H1 (cell line): ENCODE results near the gene IER3IP1. TPM values are rescaled to one million over a fixed set of nuclear protein-coding genes. Genes with fewer than 3 reads are reported as not detected.

Source experiments
- CTCF ChIA-PET: fragments of 300-600 bp; sonication (Branson Sonifier 250); formaldehyde crosslinking; loops from one replicate; lab custom pipeline; 2021; ENCODE audit not compliant: partially characterized antibody; lab: Charles Lee
- POLR2A ChIA-PET: fragments of 300-600 bp; sonication (Branson Sonifier 250); formaldehyde crosslinking; loops from one replicate; lab custom pipeline; 2021; ENCODE audit warnings: inconsistent platforms; ENCODE audit not compliant: partially characterized antibody; lab: Charles Lee
- DNase-seq, 2 experiments: peaks; one replicate each; pipeline versions ENCODE4 v3.0.0 to v3.0.0-alpha.2; 2010 to 2022; ENCODE audit warnings: low spot score in 2 of 2, low read depth in 1 of 2, mixed read lengths in 1 of 2
- FAIRE-seq: peaks from 2 replicates; lab custom pipeline; 2011; peaks lifted over from hg19 to GRCh38; lab: Jason Lieb, UNC
- H2AFZ ChIP-seq: 2 replicates; pipeline ENCODE4 v1.8.1; 2012; ENCODE audit warnings: low read length, inconsistent platforms
- H2AK5ac ChIP-seq: 2 replicates; pipeline ENCODE4 v1.6.1; 2013; ENCODE audit warnings: low read depth, low read length
- H2BK120ac ChIP-seq: replicated peaks from 2 replicates; pipeline ENCODE3; 2013; ENCODE audit warnings: low read depth, low read length, inconsistent platforms
- H2BK12ac ChIP-seq: 2 replicates; pipeline ENCODE4 v1.6.1; 2013; ENCODE audit warnings: low read depth, low read length
- H2BK15ac ChIP-seq: 2 replicates; pipeline ENCODE4 v1.6.1; 2013; ENCODE audit warnings: low read length
- H2BK20ac ChIP-seq: 2 replicates; pipeline ENCODE4 v1.6.1; 2013; ENCODE audit warnings: low read length
- H2BK5ac ChIP-seq: 2 replicates; pipeline ENCODE4 v1.6.1; 2013; ENCODE audit warnings: low read depth, low read length
- H3K14ac ChIP-seq: 2 replicates; pipeline ENCODE4 v1.6.1; 2013; ENCODE audit warnings: inconsistent platforms; ENCODE audit not compliant: insufficient read length
- H3K18ac ChIP-seq: 2 replicates; pipeline ENCODE4 v1.6.1; 2013; ENCODE audit warnings: low read length; ENCODE audit errors: extremely low read depth
- H3K23ac ChIP-seq: 2 replicates; pipeline ENCODE4 v1.6.1; 2013; ENCODE audit warnings: inconsistent platforms; ENCODE audit not compliant: insufficient read length
- H3K23me2 ChIP-seq: 2 replicates; pipeline ENCODE4 v1.6.1; 2013; ENCODE audit warnings: low read depth, low read length
- H3K27ac ChIP-seq: 2 replicates; pipeline ENCODE4 v1.6.1; 2011; ENCODE audit warnings: low read depth, low read length, inconsistent platforms
- H3K27me3 ChIP-seq, 4 experiments: replicated peaks in 1 of 4; 1 replicate in 1 of 4; 2 replicates in 3 of 4; pipeline versions ENCODE4 v1.6.1 to v1.8.1; 2011 to 2013; ENCODE audit warnings: low read length in 3 of 4, mild to moderate bottlenecking in 3 of 4, inconsistent platforms in 2 of 4, mixed read lengths in 2 of 4, moderate library complexity in 1 of 4; ENCODE audit not compliant: control insufficient read depth in 3 of 4, insufficient read depth in 3 of 4; ENCODE audit errors: extremely low read depth in 1 of 4
- H3K36me3 ChIP-seq, 4 experiments: 2 replicates each; pipeline versions ENCODE4 v1.6.1 to v1.8.1; 2011 to 2013; ENCODE audit warnings: mild to moderate bottlenecking in 4 of 4, low read length in 3 of 4, moderate library complexity in 2 of 4, control low read depth in 1 of 4, inconsistent platforms in 1 of 4; ENCODE audit not compliant: insufficient read depth in 4 of 4, control insufficient read depth in 2 of 4
- H3K4ac ChIP-seq: replicated peaks from 2 replicates; pipeline ENCODE3; 2013; ENCODE audit warnings: low read length, low read depth, mixed read lengths, inconsistent platforms; ENCODE audit not compliant: insufficient read length
- H3K4me1 ChIP-seq, 4 experiments: replicated peaks in 1 of 4; 1 replicate in 1 of 4; 2 replicates in 3 of 4; pipeline versions ENCODE4 v1.6.1 to v1.8.1; 2011 to 2013; ENCODE audit warnings: low read length in 3 of 4, inconsistent platforms in 2 of 4, mixed read lengths in 1 of 4; ENCODE audit not compliant: insufficient read depth in 4 of 4, control insufficient read depth in 3 of 4
- H3K4me2 ChIP-seq, 2 experiments: 2 replicates each; pipeline versions ENCODE4 v1.6.1 to v1.8.1; 2011 to 2013; ENCODE audit warnings: low read depth in 2 of 2, low read length in 2 of 2, control low read depth in 1 of 2, inconsistent platforms in 1 of 2, mild to moderate bottlenecking in 1 of 2; ENCODE audit not compliant: insufficient read depth in 1 of 2
- H3K4me3 ChIP-seq, 4 experiments: fragments of 200-600, 300-600 bp in 1 of 4; sonication (generic), shearing (Covaris generic), sonication (Bioruptor Twin) in 1 of 4; 2 replicates each; pipeline versions ENCODE4 v1.5.1 to v1.8.1; 2011 to 2016; ENCODE audit warnings: low read length in 4 of 4, low read depth in 3 of 4, control low read depth in 2 of 4, inconsistent platforms in 2 of 4, mild to moderate bottlenecking in 2 of 4, mixed read lengths in 1 of 4, moderate library complexity in 1 of 4; ENCODE audit not compliant: insufficient read depth in 2 of 4; ENCODE audit errors: extremely low read depth in 1 of 4
- H3K56ac ChIP-seq: replicated peaks from 2 replicates; pipeline ENCODE3; 2013; ENCODE audit warnings: low read depth, mild to moderate bottlenecking, mixed read lengths, low read length, inconsistent platforms; ENCODE audit not compliant: insufficient read length
- H3K79me1 ChIP-seq: 2 replicates; pipeline ENCODE4 v1.6.1; 2013; ENCODE audit warnings: low read depth, low read length, control low read depth
- H3K79me2 ChIP-seq, 2 experiments: 2 replicates each; pipeline versions ENCODE4 v1.6.1 to v1.8.1; 2012 to 2013; ENCODE audit warnings: low read length in 2 of 2, mild to moderate bottlenecking in 2 of 2, inconsistent platforms in 1 of 2; ENCODE audit not compliant: insufficient read depth in 2 of 2, control insufficient read depth in 1 of 2
- H3K9ac ChIP-seq, 4 experiments: replicated peaks in 1 of 4; 1 replicate in 1 of 4; 2 replicates in 3 of 4; pipeline versions ENCODE4 v1.6.1 to v1.8.1; 2011 to 2013; ENCODE audit warnings: low read depth in 3 of 4, low read length in 3 of 4, control low read depth in 2 of 4, mild to moderate bottlenecking in 2 of 4, moderate library complexity in 2 of 4, inconsistent platforms in 1 of 4; ENCODE audit errors: extremely low read depth in 1 of 4
- H3K9me3 ChIP-seq, 2 experiments: 2 replicates each; pipeline versions ENCODE4 v1.6.1 to v1.8.1; 2012 to 2013; ENCODE audit warnings: mild to moderate bottlenecking in 2 of 2, moderate library complexity in 2 of 2, control low read depth in 1 of 2, inconsistent platforms in 1 of 2, low read depth in 1 of 2, low read length in 1 of 2, mixed read lengths in 1 of 2; ENCODE audit not compliant: insufficient read depth in 2 of 2
- H4K20me1 ChIP-seq, 2 experiments: replicated peaks in 1 of 2; 2 replicates each; pipeline versions ENCODE3 to v1.8.1; 2011 to 2013; ENCODE audit warnings: inconsistent platforms in 2 of 2, low read length in 2 of 2, mild to moderate bottlenecking in 1 of 2; ENCODE audit not compliant: insufficient read depth in 2 of 2, control insufficient read depth in 1 of 2
- H4K5ac ChIP-seq: 2 replicates; pipeline ENCODE4 v1.6.1; 2013; ENCODE audit warnings: low read length, low read depth, mixed read lengths, inconsistent platforms; ENCODE audit not compliant: insufficient read length
- H4K8ac ChIP-seq: 2 replicates; pipeline ENCODE4 v1.8.0; 2013; ENCODE audit warnings: mild to moderate bottlenecking, moderate library complexity, low read length, inconsistent platforms; ENCODE audit not compliant: insufficient read depth; ENCODE audit errors: extremely low read depth
- H4K91ac ChIP-seq: replicated peaks from 2 replicates; pipeline ENCODE3; 2013; ENCODE audit warnings: low read length, mixed read lengths, inconsistent platforms; ENCODE audit not compliant: insufficient read length
- BCL11A ChIP-seq, 2 experiments: IDR thresholded peaks; one replicate each; pipeline ENCODE4 v1.6.1; 2011; ENCODE audit warnings: low read depth in 2 of 2, low read length in 2 of 2, mild to moderate bottlenecking in 2 of 2
- CEBPB ChIP-seq: IDR thresholded peaks from 2 replicates; pipeline ENCODE4 v1.6.1; 2012; ENCODE audit warnings: low read depth, low read length
- FOSL1 ChIP-seq: IDR thresholded peaks from 2 replicates; pipeline ENCODE4 v1.6.1; 2011; ENCODE audit warnings: mild to moderate bottlenecking, low read depth, low read length, moderate library complexity; ENCODE audit not compliant: insufficient read depth
- GTF2F1 ChIP-seq: IDR thresholded peaks from 2 replicates; pipeline ENCODE4 v1.6.1; 2012; ENCODE audit warnings: low read depth, low read length, improper control_type of control experiment, borderline replicate concordance
- HDAC6 ChIP-seq: IDR thresholded peaks from one replicate; pipeline ENCODE4 v1.7.1; 2012; ENCODE audit warnings: low read depth, mild to moderate bottlenecking, inconsistent platforms, low read length, moderate library complexity
- KDM5A ChIP-seq: fragments of 200-600 bp; IDR thresholded peaks from 2 replicates; pipeline ENCODE4 v1.7.1; 2012; ENCODE audit warnings: mild to moderate bottlenecking, low read length, inconsistent platforms, mixed read lengths
- NRF1 ChIP-seq: IDR thresholded peaks from 2 replicates; pipeline ENCODE4 v1.6.1; 2011; ENCODE audit warnings: mild to moderate bottlenecking, low read depth, low read length, improper control_type of control experiment
- POU5F1 ChIP-seq: IDR thresholded peaks from 2 replicates; pipeline ENCODE4 v1.6.1; 2011; ENCODE audit warnings: low read depth, mild to moderate bottlenecking, low read length, moderate library complexity
- RAD21 ChIP-seq, 2 experiments: IDR thresholded peaks in 1 of 2; conservative IDR thresholded peaks in 1 of 2; 2 replicates each; pipeline ENCODE4 v1.6.1; 2011; ENCODE audit warnings: low read depth in 2 of 2, low read length in 2 of 2, improper control_type of control experiment in 1 of 2, inconsistent platforms in 1 of 2, mild to moderate bottlenecking in 1 of 2, moderate library complexity in 1 of 2
- RFX5 ChIP-seq: IDR thresholded peaks from 2 replicates; pipeline ENCODE4 v1.6.1; 2011; ENCODE audit warnings: low read depth, low read length, improper control_type of control experiment, borderline replicate concordance
- RNF2 ChIP-seq: fragments of 200-900, 300-1000 bp; sonication (generic); IDR thresholded peaks from 2 replicates; pipeline ENCODE4 v1.7.1; 2016; ENCODE audit warnings: borderline replicate concordance, low read depth, mild to moderate bottlenecking, antibody characterized with exemption, low read length; ENCODE audit not compliant: poor library complexity, severe bottlenecking; ENCODE audit errors: missing control alignments
- SIRT6 ChIP-seq: IDR thresholded peaks from one replicate; pipeline ENCODE4 v1.7.1; 2012; ENCODE audit warnings: low read length, inconsistent platforms
- SIX5 ChIP-seq: IDR thresholded peaks from 2 replicates; pipeline ENCODE4 v1.6.1; 2011; ENCODE audit warnings: mild to moderate bottlenecking, low read depth, low read length
- TAF1 ChIP-seq: IDR thresholded peaks from 2 replicates; pipeline ENCODE4 v1.6.1; 2011; ENCODE audit warnings: mild to moderate bottlenecking, low read depth, low read length
- TEAD4 ChIP-seq: IDR thresholded peaks from 2 replicates; pipeline ENCODE4 v1.6.1; 2012; ENCODE audit warnings: low read depth, low read length, inconsistent platforms, mixed read lengths
- YY1 ChIP-seq: IDR thresholded peaks from 2 replicates; pipeline ENCODE4 v1.6.1; 2011; ENCODE audit warnings: low read depth, mild to moderate bottlenecking, low read length
- WGBS, 2 experiments: shearing (Covaris generic) in 1 of 2; methylation state at CpG; one replicate each; pipeline versions ENCODE4 v1.1.6 to v1.1.7; 2013 to 2015; ENCODE audit warnings: low lambda C conversion rate in 2 of 2, mixed read lengths in 2 of 2, inconsistent platforms in 1 of 2, low coverage in 1 of 2, missing lambda C conversion rate in 1 of 2; ENCODE audit not compliant: insufficient replicate concordance in 2 of 2, insufficient coverage in 1 of 2, insufficient read length in 1 of 2; ENCODE audit errors: extremely low coverage in 1 of 2, missing lambda C conversion rate in 1 of 2; 5-methylcytosine and 5-hydroxymethylcytosine counted together
- polyA plus RNA-seq, 7 experiments: library from polyadenylated mRNA; depleted of rRNA in 3 of 7; stranded (reverse) in 5 of 7; unstranded in 2 of 7; fragments of >200 nt in 5 of 7; fragments of 200-250 nt in 2 of 7; gene quantifications; 1 replicate in 5 of 7; 2 replicates in 1 of 7; 4 replicates in 1 of 7; pipeline versions ENCODE4 v1.2.1 to v1.2.3, GENCODE V29; 2011 to 2013; ENCODE audit warnings: missing spikeins in 2 of 7, mixed read lengths in 2 of 7
- total RNA-seq: library from RNA; stranded (reverse); fragmentation: NEBNext Ultra II Directional; extraction: Animal tissue kit (Norgen Biotek cat#: 25700); gene quantifications from 2 replicates; pipeline ENCODE4 v1.2.1, GENCODE V29; 2021

Gene IER3IP1
- total and polyA plus RNA-seq, 2 of the 8 experiments (the other 6 are each of a cell fraction or from before 2014, with no cell fraction given): 6.0 to 8.5 TPM

- peaks cover 0 to 66% of the 10 kb centered on the region in 2 experiments; a peak in 3 of 4 replicates for H3K79me2 ChIP-seq
- no peak overlapping the region for H2AFZ ChIP-seq
- no peak for FAIRE-seq
- no peak overlapping the region for H2BK15ac ChIP-seq
- no peaks in the 10 kb centered on the region for H3K36me3 ChIP-seq
- H2BK12ac ChIP-seq: no peak overlapping the region
- no peak overlapping the region for H3K23ac ChIP-seq
- H3K4ac ChIP-seq: no peak overlapping the region
- H3K27me3 ChIP-seq: no peaks in the 10 kb centered on the region
- no peak overlapping the region for H3K4me2 ChIP-seq
- H2AK5ac ChIP-seq: no peak overlapping the region
- DNase-seq: no peak
- H3K4me3 ChIP-seq: no peak overlapping the region
- no peak overlapping the region for H2BK20ac ChIP-seq
- H4K20me1 ChIP-seq: peaks cover 0 to 8% of the 10 kb centered on the region in 2 experiments
- 94% methylated on average over 5 of the region's 5 CpGs; no CpG with 5 or more reads in 1 of the 2 experiments for WGBS, 2 experiments
- no peaks in the 10 kb centered on the region for H3K4me1 ChIP-seq
- H3K79me1 ChIP-seq: peaks cover 4% of the 10 kb centered on the region; the same call in 1 of the 2 replicates
- no peaks in the 10 kb centered on the region for H3K9me3 ChIP-seq
- H4K91ac ChIP-seq: no peak overlapping the region
- no peak overlapping the region for H2BK120ac ChIP-seq
- no peak overlapping the region for H3K14ac ChIP-seq
- no peak overlapping the region for H3K56ac ChIP-seq
- H3K23me2 ChIP-seq: no peaks in the 10 kb centered on the region
- H3K27ac ChIP-seq: no peak overlapping the region
- ChIA-PET POLR2A (no interaction called here), CTCF (no interaction called here)
- H4K5ac ChIP-seq: no peak overlapping the region
- H4K8ac ChIP-seq: no peak overlapping the region
- no peak overlapping the region for H3K18ac ChIP-seq
- H2BK5ac ChIP-seq: no peak overlapping the region
- no peak overlapping the region for H3K9ac ChIP-seq
- TF ChIP-seq TEAD4 (no peak), GTF2F1 (no peak), RAD21 (IDR thresholded peaks at IDR 0.05 in 1 of 2, conservative IDR thresholded peaks at IDR 0.05 in 1 of 2; ENCODE audit: low read depth in 2 of 2, low read length in 2 of 2) (no peak), SIX5 (no peak), TAF1 (no peak), SIRT6 (no peak), RNF2 (no peak), NRF1 (no peak), HDAC6 (no peak), RFX5 (no peak), CEBPB (no peak), KDM5A (no peak), YY1 (no peak), BCL11A (IDR thresholded peaks at IDR 0.05; ENCODE audit: low read depth in 2 of 2, low read length in 2 of 2) (no peak), POU5F1 (no peak), FOSL1 (no peak)
These were observed 12.9 kb downstream of the IER3IP1 start for GRCh38 chr18:47163241-47163640.
